Measurements from ENCODE around the gene ZC3H7A. TPM values are rescaled to one million over a fixed set of nuclear protein-coding genes. Genes with fewer than 3 reads are reported as not detected.

ZC3H7A gene
- total and polyA plus RNA-seq, 2 of the 8 experiments (the other 6 are each of a cell fraction or from before 2014, with no cell fraction given): 32.0 to 55.9 TPM

- peak; percentile 34 to 41; a peak in 1 of 4 replicates for TF ChIP-seq SIN3A (conservative IDR thresholded peaks at IDR 0.05 in 1 of 2, IDR thresholded peaks at IDR 0.05 in 1 of 2; ENCODE audit: low read depth in 1 of 2, low read length in 2 of 2)
- TF ChIP-seq POU5F1 (IDR thresholded peaks at IDR 0.05; ENCODE audit: low read depth, low read length): no peak
- TF ChIP-seq ASH2L (IDR thresholded peaks at IDR 0.05; ENCODE audit: low read length): peak; percentile 53
- no peak for TF ChIP-seq RNF2 (IDR thresholded peaks at IDR 0.05; ENCODE audit: borderline replicate concordance, low read depth, low read length, missing control alignments, poor library complexity, severe bottlenecking)
- TF ChIP-seq CTCF (IDR thresholded peaks at IDR 0.05; ENCODE audit: control extremely low read depth in 1 of 3, insufficient read depth in 1 of 3, low read depth in 1 of 3, low read length in 3 of 3): peak; percentile 46 to 78 (median 68); a peak in 3 of 4 replicates
- TF ChIP-seq PHF8 (conservative IDR thresholded peaks at IDR 0.05; ENCODE audit: low read depth, low read length): peak; percentile 80
- no peak for TF ChIP-seq KDM5A (IDR thresholded peaks at IDR 0.05; ENCODE audit: low read length)
- peak; percentile 84 for TF ChIP-seq TAF1 (IDR thresholded peaks at IDR 0.05; ENCODE audit: low read depth, low read length)
- TF ChIP-seq MAX (IDR thresholded peaks at IDR 0.05): peak; percentile 67
- no peak for TF ChIP-seq ATF3 (IDR thresholded peaks at IDR 0.05; ENCODE audit: insufficient read depth, low read depth, low read length)
- no peak for TF ChIP-seq SUZ12 (IDR thresholded peaks at IDR 0.05; ENCODE audit: low read length)
- TF ChIP-seq BRCA1 (IDR thresholded peaks at IDR 0.05; ENCODE audit: low read depth, low read length): no peak
- TF ChIP-seq HDAC6 (IDR thresholded peaks at IDR 0.05; ENCODE audit: low read depth, low read length): no peak
- no peak for TF ChIP-seq NANOG (IDR thresholded peaks at IDR 0.05; ENCODE audit: insufficient read depth, low read depth, low read length, poor library complexity, severe bottlenecking)
- TF ChIP-seq SP2 (IDR thresholded peaks at IDR 0.05; ENCODE audit: low read length): peak; percentile 10; the same call in 1 of the 2 replicates
- TF ChIP-seq HDAC2 (IDR thresholded peaks at IDR 0.05; ENCODE audit: borderline replicate concordance in 1 of 2, low read depth in 2 of 2, low read length in 2 of 2): no peak
- no peak for TF ChIP-seq SIRT6 (IDR thresholded peaks at IDR 0.05; ENCODE audit: low read length)
- no peak for TF ChIP-seq SAP30 (IDR thresholded peaks at IDR 0.05; ENCODE audit: insufficient read depth, insufficient replicate concordance, low read length)
- TF ChIP-seq RAD21 (IDR thresholded peaks at IDR 0.05 in 1 of 2, conservative IDR thresholded peaks at IDR 0.05 in 1 of 2; ENCODE audit: low read depth in 2 of 2, low read length in 2 of 2): no peak
Observed at GRCh38 chr16:11797166-11797956, at the start of gene ZC3H7A (continued).
